Left ventricle myocardium inferior (tissue), 1 donor: ENCODE results near the gene SRI. TPM values are rescaled to one million over a fixed set of nuclear protein-coding genes. Genes with fewer than 3 reads are reported as not detected.

Source experiments
- DNase-seq: peaks from one replicate; pipeline ENCODE4 v3.0.0-alpha.2; 2020
- H3K27ac ChIP-seq: fragments of 200-600 bp; replicated peaks from 2 replicates; pipeline ENCODE4 v1.8.0; 2021
- H3K27me3 ChIP-seq: fragments of 200-600 bp; 2 replicates; pipeline ENCODE4 v1.8.0; 2021; ENCODE audit warnings: low read depth
- H3K36me3 ChIP-seq: fragments of 200-600 bp; 2 replicates; pipeline ENCODE4 v1.8.0; 2021
- H3K4me1 ChIP-seq: fragments of 200-600 bp; 2 replicates; pipeline ENCODE4 v1.8.0; 2021
- H3K4me3 ChIP-seq: fragments of 200-600 bp; 2 replicates; pipeline ENCODE4 v1.8.0; 2021; ENCODE audit warnings: mild to moderate bottlenecking, moderate library complexity
- H3K9me3 ChIP-seq: fragments of 200-600 bp; replicated peaks from 2 replicates; pipeline ENCODE4 v1.8.0; 2021
- CTCF ChIP-seq: fragments of 200-600 bp; IDR thresholded peaks from 2 replicates; pipeline ENCODE4 v1.8.0; 2021; ENCODE audit warnings: antibody characterized with exemption, mild to moderate bottlenecking, borderline replicate concordance
- intact Hi-C: fragments of 100-400 bp; cut with micrococcal nuclease; formaldehyde crosslinking; loops from one replicate; pipeline ENCODE4 v1.11.0; 2022
- total RNA-seq: library from RNA; stranded (reverse); fragmentation: NEBNext Ultra II Directional; extraction: Animal tissue kit (Norgen Biotek cat#: 25700); gene quantifications from one replicate; pipeline ENCODE4 v1.2.1, GENCODE V29; 2021
- donor health status: DM: no; HTN: yes; CAD: no; lungs with severe emphysema.

The SRI gene
- total RNA-seq, 1 donor from 2014 or later, result 76.1 TPM

- Histone ChIP-seq H3K4me1 (no peaks in the 10 kb centered on the region), H3K36me3 (peaks cover 80% of the 10 kb centered on the region), H3K4me3 (no peak overlapping the region), H3K27me3 (no peaks in the 10 kb centered on the region), H3K9me3 (no peaks in the 10 kb centered on the region), H3K27ac (no peak overlapping the region)
- no peak for TF ChIP-seq CTCF
- intact Hi-C loops, result no loop called here
- no peak for DNase-seq
Measured at GRCh38 chr7:88204525-88205110, 15.2 kb downstream of the SRI start.

GRCh38 chr7:88203401-88203800 is 16.4 kb downstream of the SRI start:
- Histone ChIP-seq H3K4me3 (no peak overlapping the region), H3K27ac (no peak overlapping the region), H3K4me1 (no peaks in the 10 kb centered on the region), H3K27me3 (no peaks in the 10 kb centered on the region), H3K9me3 (no peaks in the 10 kb centered on the region), H3K36me3 (peaks cover 68% of the 10 kb centered on the region)
- DNase-seq, result no peak
- TF ChIP-seq CTCF, result no peak
- intact Hi-C loops, result no loop called here

GRCh38 chr7:88202799-88203198 is 17.0 kb downstream of the SRI start:
- H3K9me3 ChIP-seq, result no peaks in the 10 kb centered on the region
- TF ChIP-seq CTCF, result no peak
- intact Hi-C loops, result no loop called here
- no peaks in the 10 kb centered on the region for H3K27me3 ChIP-seq
- peaks cover 62% of the 10 kb centered on the region for H3K36me3 ChIP-seq
- DNase-seq, result no peak
- H3K27ac ChIP-seq, result no peak overlapping the region
- no peaks in the 10 kb centered on the region for H3K4me1 ChIP-seq
- no peak overlapping the region for H3K4me3 ChIP-seq

GRCh38 chr7:88202278-88202677 is 17.6 kb downstream of the SRI start:
- TF ChIP-seq CTCF, result no peak
- H3K9me3 ChIP-seq, result no peaks in the 10 kb centered on the region
- H3K4me1 ChIP-seq, result no peaks in the 10 kb centered on the region
- intact Hi-C loops, result no loop called here
- peaks cover 57% of the 10 kb centered on the region for H3K36me3 ChIP-seq
- DNase-seq, result no peak
- H3K4me3 ChIP-seq, result no peak overlapping the region
- H3K27me3 ChIP-seq, result no peaks in the 10 kb centered on the region
- H3K27ac ChIP-seq, result no peak overlapping the region

GRCh38 chr7:88201305-88201704 is 18.5 kb downstream of the SRI start:
- no peak for TF ChIP-seq CTCF
- Histone ChIP-seq H3K9me3 (no peaks in the 10 kb centered on the region), H3K27ac (no peak overlapping the region), H3K36me3 (peaks cover 47% of the 10 kb centered on the region), H3K4me1 (no peaks in the 10 kb centered on the region), H3K27me3 (no peaks in the 10 kb centered on the region), H3K4me3 (no peak overlapping the region)
- DNase-seq, result no peak
- intact Hi-C loops, result no loop called here

GRCh38 chr7:88200789-88201188 is 19.0 kb downstream of the SRI start:
- Histone ChIP-seq H3K36me3 (peaks cover 42% of the 10 kb centered on the region), H3K9me3 (no peaks in the 10 kb centered on the region), H3K4me3 (no peak overlapping the region), H3K4me1 (no peaks in the 10 kb centered on the region), H3K27me3 (no peaks in the 10 kb centered on the region), H3K27ac (no peak overlapping the region)
- intact Hi-C loops, result no loop called here
- no peak for DNase-seq
- TF ChIP-seq CTCF, result no peak
